A673 (cell line): ENCODE measurements around the gene TRERF1. TPM values are rescaled to one million over a fixed set of nuclear protein-coding genes. Genes with fewer than 3 reads are reported as not detected.

ENCODE experiments used
- BruUV-seq: library from RNA; stranded (reverse); fragments of 400-500 nt; replicated peaks from 2 replicates; lab custom pipeline; 2021; lab: Mats Ljungman, UMichigan
- CTCF ChIA-PET: fragments of 300-600 bp; sonication (Branson Sonifier 250); formaldehyde crosslinking; loops from one replicate; lab custom pipeline; 2022; ENCODE audit warnings: antibody characterized with exemption; lab: Charles Lee
- POLR2A ChIA-PET: fragments of 300-600 bp; sonication (Branson Sonifier 250); formaldehyde crosslinking; loops from one replicate; lab custom pipeline; 2022; ENCODE audit warnings: antibody characterized with exemption; ENCODE audit not compliant: low non-redundant PET; lab: Charles Lee
- DNase-seq: peaks from one replicate; pipeline ENCODE4 v3.0.0-alpha.2; 2015; ENCODE audit warnings: low spot score
- H3K27ac ChIP-seq: fragments of 200-600 bp; sonication (generic); 2 replicates; pipeline ENCODE4 v1.5.1; 2016; ENCODE audit warnings: mixed run types, low read depth, mild to moderate bottlenecking, mixed read lengths, antibody characterized with exemption, low read length; ENCODE audit not compliant: poor library complexity, severe bottlenecking
- H3K27me3 ChIP-seq: fragments of 200-600 bp; sonication (generic); replicated peaks from 2 replicates; pipeline ENCODE4 v1.6.1; 2017; ENCODE audit warnings: mixed run types, low read depth, mild to moderate bottlenecking, mixed read lengths, antibody characterized with exemption, low read length; ENCODE audit not compliant: insufficient read depth, poor library complexity
- H3K36me3 ChIP-seq: fragments of 200-600 bp; sonication (generic); 2 replicates; pipeline ENCODE4 v1.6.1; 2016; ENCODE audit warnings: mixed run types, mild to moderate bottlenecking, mixed read lengths, antibody characterized with exemption, low read length; ENCODE audit not compliant: insufficient read depth, poor library complexity, severe bottlenecking
- H3K4me1 ChIP-seq: fragments of 200-600 bp; sonication (generic); 2 replicates; pipeline ENCODE4 v1.6.1; 2017; ENCODE audit warnings: mixed run types, mild to moderate bottlenecking, mixed read lengths, antibody characterized with exemption, low read length; ENCODE audit not compliant: insufficient read depth, poor library complexity, severe bottlenecking
- H3K4me3 ChIP-seq: fragments of 200-600 bp; sonication (generic); 2 replicates; pipeline ENCODE4 v1.5.1; 2016; ENCODE audit warnings: low read depth, mixed run types, mild to moderate bottlenecking, mixed read lengths, low read length; ENCODE audit not compliant: poor library complexity, severe bottlenecking
- H3K9me3 ChIP-seq: fragments of 200-600 bp; sonication (generic); 2 replicates; pipeline ENCODE4 v1.6.1; 2016; ENCODE audit warnings: mixed run types, low read depth, mild to moderate bottlenecking, mixed read lengths, antibody characterized with exemption, low read length; ENCODE audit not compliant: poor library complexity, severe bottlenecking
- CTCF ChIP-seq: fragments of 300-800, 200-600 bp; sonication (generic); conservative IDR thresholded peaks from 2 replicates; pipeline ENCODE4 v1.5.1; 2017; ENCODE audit warnings: low read depth, mild to moderate bottlenecking, antibody characterized with exemption, low read length, moderate library complexity, mixed read lengths
- EZH2 ChIP-seq: fragments of 200-600 bp; sonication (generic); IDR thresholded peaks from 2 replicates; pipeline ENCODE4 v1.6.1; 2017; ENCODE audit warnings: borderline replicate concordance, low read depth, mild to moderate bottlenecking, mixed read lengths, antibody characterized with exemption, low read length; ENCODE audit not compliant: poor library complexity, severe bottlenecking
- intact Hi-C: fragments of 100-400 bp; cut with micrococcal nuclease; formaldehyde crosslinking; loops from one replicate; pipeline ENCODE4 v1.10.0; 2022; ENCODE audit not compliant: unreplicated experiment
- total RNA-seq: library from RNA; stranded (reverse); gene quantifications from 2 replicates; pipeline ENCODE4 v1.2.3, GENCODE V29; 2021

TRERF1 gene
- total RNA-seq, 1 experiment from 2014 or later: 9.5 TPM

- intact Hi-C loops: no loop called here
- Histone ChIP-seq H3K4me1 (no peaks in the 10 kb centered on the region), H3K9me3 (no peaks in the 10 kb centered on the region), H3K36me3 (no peaks in the 10 kb centered on the region), H3K4me3 (no peak overlapping the region), H3K27ac (no peak overlapping the region), H3K27me3 (no peaks in the 10 kb centered on the region)
- no peak for DNase-seq
- POLR2A ChIA-PET: no interaction called here
- CTCF ChIA-PET: no interaction called here
- TF ChIP-seq CTCF: no peak
- no peak for TF ChIP-seq EZH2
- BruUV-seq: no TSS peak
Observed at GRCh38 chr6:42315991-42316970, 135.4 kb downstream of the TRERF1 start.

- Histone ChIP-seq H3K27me3 (no peaks in the 10 kb centered on the region), H3K27ac (no peak overlapping the region), H3K4me3 (no peak overlapping the region), H3K9me3 (no peaks in the 10 kb centered on the region), H3K4me1 (no peaks in the 10 kb centered on the region), H3K36me3 (no peaks in the 10 kb centered on the region)
- intact Hi-C loops: no loop called here
- DNase-seq: no peak
- no TSS peak for BruUV-seq
- TF ChIP-seq EZH2 (no peak), CTCF (no peak)
- ChIA-PET CTCF (no interaction called here), POLR2A (no interaction called here)
Observed at GRCh38 chr6:42315259-42315990, 136.3 kb downstream of the TRERF1 start.

- Histone ChIP-seq H3K4me1 (no peaks in the 10 kb centered on the region), H3K36me3 (no peaks in the 10 kb centered on the region), H3K27ac (no peak overlapping the region), H3K4me3 (no peak overlapping the region), H3K27me3 (no peaks in the 10 kb centered on the region), H3K9me3 (no peaks in the 10 kb centered on the region)
- TF ChIP-seq EZH2 (no peak), CTCF (no peak)
- DNase-seq: no peak
- POLR2A ChIA-PET: no interaction called here
- intact Hi-C loops: no loop called here
- BruUV-seq: no TSS peak
- CTCF ChIA-PET: no interaction called here
Observed at GRCh38 chr6:42314571-42315258, 137.0 kb downstream of the TRERF1 start.
